Natural killer cell (primary cell): ENCODE results near the gene CENPU. TPM values are rescaled to one million over a fixed set of nuclear protein-coding genes. Genes with fewer than 3 reads are reported as not detected.
A peak's percentile ranks its signal among the peaks of the same experiment; 100 is the strongest.

ENCODE experiments used
- ATAC-seq, 3 donors: fragments of 150-1000 bp in 2 of 3; fragments of 200-7000 bp in 1 of 3; cut with Tn5 transposase; 1 replicate in 1 of 3; 2 replicates in 2 of 3; pipeline ENCODE4 v1.10.0; 2021; ENCODE audit warnings: mild to moderate bottlenecking in 2 of 3, moderate library complexity in 2 of 3
- DNase-seq, 2 donors: peaks; one replicate each; pipeline versions ENCODE4 v3.0.0 to v3.0.0-alpha.2; 2013 to 2021; ENCODE audit warnings: mixed read lengths in 1 of 2
- H3K27ac ChIP-seq: one replicate; pipeline ENCODE4 v1.5.1; 2013; ENCODE audit warnings: mild to moderate bottlenecking, low read length
- H3K27me3 ChIP-seq: one replicate; pipeline ENCODE4 v1.6.1; 2013; ENCODE audit warnings: low read length; ENCODE audit not compliant: control insufficient read depth, insufficient read depth
- H3K36me3 ChIP-seq: one replicate; pipeline ENCODE4 v1.6.1; 2013; ENCODE audit warnings: low read length; ENCODE audit not compliant: control insufficient read depth, insufficient read depth
- H3K4me1 ChIP-seq: one replicate; pipeline ENCODE4 v1.6.1; 2013; ENCODE audit warnings: low read length; ENCODE audit not compliant: control insufficient read depth, insufficient read depth
- H3K4me3 ChIP-seq: one replicate; pipeline ENCODE4 v1.5.1; 2013; ENCODE audit warnings: low read length
- H3K9me3 ChIP-seq: one replicate; pipeline ENCODE4 v1.6.1; 2013; ENCODE audit warnings: low read length; ENCODE audit not compliant: control insufficient read depth, insufficient read depth
- H3K27ac Mint-ChIP-seq, 2 donors: one replicate each; pipeline ENCODE4 v1.8.0; 2022; ENCODE audit warnings: mild to moderate bottlenecking in 2 of 2, mixed read lengths in 2 of 2, moderate library complexity in 1 of 2
- H3K27me3 Mint-ChIP-seq, 2 donors: one replicate each; pipeline ENCODE4 v1.8.0; 2022; ENCODE audit warnings: low read depth in 2 of 2, mixed read lengths in 2 of 2
- H3K36me3 Mint-ChIP-seq: one replicate; pipeline ENCODE4 v1.8.0; 2022; ENCODE audit warnings: mixed read lengths
- H3K4me1 Mint-ChIP-seq, 2 donors: one replicate each; pipeline ENCODE4 v1.8.0; 2022; ENCODE audit warnings: mixed read lengths in 2 of 2
- H3K4me3 Mint-ChIP-seq: one replicate; pipeline ENCODE4 v1.8.0; 2022; ENCODE audit warnings: mild to moderate bottlenecking, moderate library complexity, mixed read lengths
- H3K9me3 Mint-ChIP-seq, 2 donors: one replicate each; pipeline ENCODE4 v1.8.0; 2022; ENCODE audit warnings: mixed read lengths in 2 of 2
- WGBS: methylation state at CpG from one replicate; pipeline ENCODE4 v1.1.7; 2013; ENCODE audit warnings: missing lambda C conversion rate; ENCODE audit not compliant: insufficient coverage; 5-methylcytosine and 5-hydroxymethylcytosine counted together
- intact Hi-C: fragments of 100-400 bp; cut with micrococcal nuclease; formaldehyde crosslinking; loops from one replicate; pipeline ENCODE4 v1.14.2; 2022
- total RNA-seq, 4 donors: library from RNA; stranded (reverse); fragments of 120-200 nt in 1 of 4; gene quantifications; one replicate each; pipeline versions ENCODE4 v1.2.3 to v1.2.4, GENCODE V29; 2013 to 2022
- TF ChIP-seq, protein P1 (sequence below): fragments of 200-600 bp; IDR thresholded peaks from one replicate; pipeline ENCODE4 v1.8.0; 2022; ENCODE audit warnings: antibody characterized with exemption

The CENPU gene
- total RNA-seq, 3 donors from 2014 or later (not counting 1 experiment from before 2014, with no cell fraction given) = 6.5 to 12.1 (median 10.3) TPM

DNA sequence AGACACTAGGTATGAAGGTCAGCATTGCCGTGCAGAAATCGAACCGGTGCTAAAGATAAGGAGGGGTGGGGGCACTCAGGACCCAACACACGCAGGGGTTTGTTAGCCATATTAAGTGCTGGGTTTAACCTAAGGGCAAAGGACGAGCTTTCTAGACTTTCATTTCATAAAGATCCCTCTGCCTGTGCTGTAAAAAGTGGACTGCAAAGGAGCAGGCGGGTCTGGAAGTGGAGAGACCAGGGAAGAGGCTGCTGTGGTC, 85.9 kb downstream of the CENPU start:
- H3K4me3 Mint-ChIP-seq = peak overlapping the region; percentile 97
- no peak for DNase-seq
- H3K36me3 Mint-ChIP-seq = no peaks in the 10 kb centered on the region
- Histone ChIP-seq H3K27ac (peak overlapping the region; percentile 88), H3K4me1 (peaks cover 29% of the 10 kb centered on the region), H3K9me3 (no peaks in the 10 kb centered on the region), H3K4me3 (peak overlapping the region; percentile 85), H3K27me3 (no peaks in the 10 kb centered on the region), H3K36me3 (peaks cover 12% of the 10 kb centered on the region)
- H3K27me3 Mint-ChIP-seq = no peaks in the 10 kb centered on the region
- ATAC-seq = no peak
- intact Hi-C loops = loop anchor here (2.0 to 5.0 kb wide), 3 partner anchors 109 to 554 kb away; partner anchors contain the start of gene CFAP97
- TF ChIP-seq, protein P1, sequence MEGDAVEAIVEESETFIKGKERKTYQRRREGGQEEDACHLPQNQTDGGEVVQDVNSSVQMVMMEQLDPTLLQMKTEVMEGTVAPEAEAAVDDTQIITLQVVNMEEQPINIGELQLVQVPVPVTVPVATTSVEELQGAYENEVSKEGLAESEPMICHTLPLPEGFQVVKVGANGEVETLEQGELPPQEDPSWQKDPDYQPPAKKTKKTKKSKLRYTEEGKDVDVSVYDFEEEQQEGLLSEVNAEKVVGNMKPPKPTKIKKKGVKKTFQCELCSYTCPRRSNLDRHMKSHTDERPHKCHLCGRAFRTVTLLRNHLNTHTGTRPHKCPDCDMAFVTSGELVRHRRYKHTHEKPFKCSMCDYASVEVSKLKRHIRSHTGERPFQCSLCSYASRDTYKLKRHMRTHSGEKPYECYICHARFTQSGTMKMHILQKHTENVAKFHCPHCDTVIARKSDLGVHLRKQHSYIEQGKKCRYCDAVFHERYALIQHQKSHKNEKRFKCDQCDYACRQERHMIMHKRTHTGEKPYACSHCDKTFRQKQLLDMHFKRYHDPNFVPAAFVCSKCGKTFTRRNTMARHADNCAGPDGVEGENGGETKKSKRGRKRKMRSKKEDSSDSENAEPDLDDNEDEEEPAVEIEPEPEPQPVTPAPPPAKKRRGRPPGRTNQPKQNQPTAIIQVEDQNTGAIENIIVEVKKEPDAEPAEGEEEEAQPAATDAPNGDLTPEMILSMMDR = no peak
- H3K4me1 Mint-ChIP-seq = peaks cover 67 to 74% of the 10 kb centered on the region in 2 donors
- WGBS = 6% methylated on average over 6 of the region's 6 CpGs
- H3K9me3 Mint-ChIP-seq = no peaks in the 10 kb centered on the region
- peak overlapping the region; percentile 89 to 90 for H3K27ac Mint-ChIP-seq

DNA sequence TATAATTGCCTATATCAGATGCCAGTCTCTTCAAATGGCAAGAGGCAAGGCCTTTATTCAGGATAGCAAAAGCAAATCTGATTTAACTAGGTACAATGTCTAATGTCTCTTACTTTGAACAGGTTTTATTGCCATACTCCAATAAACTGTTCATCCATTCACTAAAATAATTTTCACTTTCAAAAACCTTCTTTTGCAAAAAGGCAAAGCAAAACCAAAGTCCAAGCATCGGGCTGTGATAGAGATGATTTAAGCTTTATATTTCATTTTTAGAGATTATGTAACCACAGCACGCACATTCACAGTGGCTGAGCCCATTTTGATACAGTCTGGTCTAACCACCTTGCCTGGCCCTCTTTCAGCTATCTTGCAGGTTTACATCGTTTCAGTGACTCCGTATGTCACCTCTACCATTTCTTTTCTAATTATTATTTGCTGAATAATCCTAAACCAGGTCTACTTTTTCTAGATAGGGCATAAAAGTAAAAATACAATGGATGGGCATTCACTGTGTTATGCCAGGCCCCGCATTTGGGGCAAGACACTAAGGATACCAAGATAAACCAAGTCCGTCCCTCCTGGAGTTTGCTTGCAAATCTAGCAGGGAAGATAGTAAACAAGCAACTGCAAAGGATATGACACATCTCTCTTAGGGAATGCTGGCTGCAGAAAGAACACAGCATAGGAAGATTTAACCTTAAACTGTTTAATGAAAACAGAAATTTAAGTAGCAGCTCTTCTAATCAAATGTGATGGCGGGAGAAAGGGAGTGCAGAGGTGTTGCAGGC, 86.4 kb downstream of the CENPU start:
- H3K4me1 Mint-ChIP-seq = peaks cover 71 to 75% of the 10 kb centered on the region in 2 donors
- TF ChIP-seq, protein P1 = no peak

DNA sequence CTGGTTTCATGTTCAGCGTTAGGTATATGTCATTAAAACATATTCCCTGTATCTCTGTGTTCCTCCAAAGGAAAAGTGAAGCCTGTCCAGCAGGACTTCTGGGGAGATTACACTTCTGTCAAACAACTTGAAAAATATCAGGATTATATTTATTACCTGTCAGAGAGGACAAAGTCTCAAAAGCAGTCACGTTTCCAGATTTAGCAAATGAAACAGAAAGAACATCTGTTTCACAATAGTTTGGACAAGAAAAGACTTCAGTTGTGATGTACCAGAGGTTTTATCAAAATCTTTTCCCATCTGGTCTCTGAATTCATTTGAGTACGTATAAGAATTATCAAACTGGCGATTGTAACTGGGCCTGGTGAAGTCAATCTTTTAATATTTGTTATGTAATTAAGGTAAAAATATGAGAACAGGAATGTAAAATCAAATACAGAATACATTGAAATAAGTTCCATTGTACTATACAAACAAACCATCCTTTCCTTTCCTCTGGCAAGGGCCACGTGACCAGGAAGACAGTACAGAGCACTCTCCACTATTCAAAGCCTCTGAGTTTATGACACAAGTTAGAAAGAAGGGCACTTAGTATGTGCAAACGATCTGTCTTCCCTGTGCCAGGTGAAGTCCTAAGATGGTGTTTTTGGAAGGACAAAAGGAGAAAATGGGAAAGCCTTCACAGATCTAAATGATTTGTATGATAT, 87.8 kb downstream of the CENPU start:
- H3K4me1 ChIP-seq = peaks cover 29% of the 10 kb centered on the region
- TF ChIP-seq, protein P1 = no peak
- H3K36me3 Mint-ChIP-seq = no peaks in the 10 kb centered on the region
- intact Hi-C loops = loop anchor here (5.0 kb wide), 2 partner anchors 316 to 556 kb away; partner anchors contain the start of gene CFAP97
- no peaks in the 10 kb centered on the region for H3K27me3 Mint-ChIP-seq
- H3K4me3 Mint-ChIP-seq = peak overlapping the region; percentile 97
- peak overlapping the region; percentile 89 to 90 for H3K27ac Mint-ChIP-seq
- no peak overlapping the region for H3K27ac ChIP-seq
- H3K9me3 ChIP-seq = no peaks in the 10 kb centered on the region
- peaks cover 12% of the 10 kb centered on the region for H3K36me3 ChIP-seq
- H3K4me3 ChIP-seq = no peak overlapping the region
- H3K9me3 Mint-ChIP-seq = no peaks in the 10 kb centered on the region
- DNase-seq = no peak
- ATAC-seq = no peak
- no peaks in the 10 kb centered on the region for H3K27me3 ChIP-seq
- H3K4me1 Mint-ChIP-seq = peaks cover 73 to 74% of the 10 kb centered on the region in 2 donors
- WGBS = 67% methylated on average over 6 of the region's 6 CpGs

More for the DNA sequence above, 86.4 kb downstream of the CENPU start:
- H3K36me3 ChIP-seq = peaks cover 12% of the 10 kb centered on the region
- 64% methylated on average over 6 of the region's 7 CpGs for WGBS
- ATAC-seq = no peak
- no peaks in the 10 kb centered on the region for H3K9me3 ChIP-seq
- peak overlapping the region; percentile 88 for H3K27ac ChIP-seq
- H3K9me3 Mint-ChIP-seq = no peaks in the 10 kb centered on the region
- H3K4me1 ChIP-seq = peaks cover 29% of the 10 kb centered on the region
- no peaks in the 10 kb centered on the region for H3K27me3 Mint-ChIP-seq
- peak overlapping the region; percentile 97 for H3K4me3 Mint-ChIP-seq
- intact Hi-C loops = loop anchor here (2.0 to 5.0 kb wide), 3 partner anchors 109 to 555 kb away; partner anchors contain the start of gene CFAP97
- no peaks in the 10 kb centered on the region for H3K36me3 Mint-ChIP-seq
- peak overlapping the region; percentile 89 to 90 for H3K27ac Mint-ChIP-seq
- H3K4me3 ChIP-seq = peak overlapping the region; percentile 85
- DNase-seq = no peak
- no peaks in the 10 kb centered on the region for H3K27me3 ChIP-seq
